ENCODE measurements around the gene EEF1G.

EEF1G gene

DNA sequence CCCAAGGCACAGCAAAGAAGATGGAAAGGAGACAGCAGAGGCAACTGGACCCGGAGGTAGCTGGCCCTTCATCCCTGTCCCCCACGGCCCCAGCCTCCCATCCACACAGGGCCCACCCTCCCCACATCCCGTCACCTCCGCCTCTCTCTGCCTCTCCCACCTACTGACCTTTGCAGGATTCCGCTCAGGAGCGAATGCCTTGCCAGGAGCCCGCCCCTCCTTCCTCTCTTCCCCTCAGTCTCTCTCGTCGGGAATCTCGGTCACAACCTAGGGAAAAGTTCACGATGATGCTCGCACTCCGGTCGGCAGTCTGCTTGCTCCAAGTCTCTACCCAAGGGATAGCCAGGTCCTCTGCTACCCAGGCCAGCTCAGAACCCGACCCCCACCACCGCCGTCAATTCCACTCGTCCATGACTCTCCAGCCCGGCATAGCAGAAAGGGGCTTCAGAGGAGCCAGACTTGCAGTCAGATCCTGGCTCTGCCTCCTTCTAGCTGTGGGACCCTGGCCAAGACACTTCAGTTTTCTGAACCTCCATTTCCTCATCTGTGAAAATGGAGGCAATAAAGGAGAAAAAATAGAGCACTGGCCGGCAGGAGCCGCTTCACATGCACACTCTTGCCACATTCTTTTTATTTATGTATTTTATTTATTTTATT lies 37.3 kb downstream of the EEF1G start:
- no peak for DNase-seq

GRCh38 chr11:62535802-62536201 lies 37.9 kb downstream of the EEF1G start:
- DNase-seq: no peak

GRCh38 chr11:62534779-62535545 lies 38.7 kb downstream of the EEF1G start:
- no peak for DNase-seq

DNA sequence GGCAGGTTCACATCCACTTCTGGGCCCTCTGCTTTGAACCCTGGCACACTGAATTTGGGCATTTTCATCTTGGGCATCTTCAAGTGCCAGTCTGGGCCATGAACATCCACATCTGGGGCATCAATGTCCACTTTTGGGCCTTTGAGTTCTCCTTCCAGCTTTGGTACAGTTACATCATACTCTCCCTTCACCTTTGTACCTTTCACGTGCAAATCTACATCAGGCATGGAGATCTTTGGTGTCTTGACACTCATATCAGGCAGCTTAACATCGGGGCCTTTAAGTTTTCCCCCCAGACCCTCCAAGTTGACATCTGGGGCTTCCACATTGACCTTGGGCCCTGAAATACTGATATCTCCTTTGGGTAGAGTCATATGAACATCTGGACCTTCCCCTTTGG lies 41.6 kb downstream of the EEF1G start:
- DNase-seq: no peak

DNA sequence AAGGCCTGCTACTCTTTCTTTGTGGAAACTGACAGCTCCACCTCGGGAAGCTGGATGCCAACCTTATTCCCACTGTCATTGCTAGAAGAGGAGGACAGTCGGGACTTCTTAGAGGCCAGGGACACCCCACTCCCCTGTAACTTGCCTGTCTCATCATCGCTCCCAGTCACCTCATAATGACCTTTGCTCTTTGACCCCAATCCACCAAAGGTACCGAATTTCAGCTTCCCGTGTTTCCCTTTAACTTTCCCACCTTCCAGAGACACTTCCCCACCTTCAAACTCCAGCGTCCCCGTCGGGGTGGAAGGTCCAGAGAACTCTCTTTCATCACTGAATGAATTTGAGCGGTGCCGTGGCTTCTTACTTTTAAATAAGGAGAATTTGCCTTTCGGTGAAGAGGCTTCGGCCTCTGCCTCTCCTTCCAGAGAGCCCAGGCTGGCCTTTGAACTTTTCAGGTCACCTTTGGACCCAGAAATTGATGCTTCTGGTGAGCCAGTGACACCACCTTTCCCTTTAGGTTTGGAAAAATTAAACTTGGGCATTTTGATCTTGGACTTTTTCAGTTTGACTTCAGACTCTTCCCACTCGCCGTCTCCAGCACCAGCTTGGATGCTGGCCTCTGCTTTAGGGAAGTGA lies 56.8 kb downstream of the EEF1G start:
- no peak for DNase-seq

GRCh38 chr11:62514151-62514550 lies 59.5 kb downstream of the EEF1G start:
- DNase-seq: no peak

DNA sequence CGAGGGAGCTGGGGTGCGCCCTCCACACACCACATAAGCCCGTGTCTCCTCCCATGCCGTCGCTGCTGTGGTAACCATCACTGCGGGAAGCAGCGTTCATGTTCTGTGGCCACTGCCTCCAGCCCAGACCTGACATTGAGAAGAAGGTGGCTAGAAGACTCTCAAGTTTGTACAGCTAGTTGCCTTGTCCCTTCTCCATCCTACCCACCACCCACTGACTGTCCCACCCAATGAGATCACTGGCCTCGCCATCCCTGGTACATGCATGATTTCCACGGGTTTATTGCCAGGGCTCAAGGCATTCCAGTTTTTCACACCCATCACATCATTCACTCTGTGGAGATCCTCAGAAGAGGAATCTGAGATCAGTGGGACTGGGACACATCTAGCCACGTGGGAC lies 60.1 kb downstream of the EEF1G start:
- DNase-seq: no peak

GRCh38 chr11:62512961-62513360 lies 60.7 kb downstream of the EEF1G start:
- DNase-seq: no peak

All from activated CD4-positive, alpha-beta T cell treated with anti-CD3 and anti-CD28 coated beads, Interleukin-2, amount 50 U/mL, for 4 hours (primary cell).